GM21367 (cell line): ENCODE data around the gene CYP26C1.

ENCODE experiments used
- ATAC-seq: cut with Tn5 transposase; IDR thresholded peaks from one replicate; pipeline ENCODE4 v1.9.1; 2021; ENCODE audit not compliant: unreplicated experiment

CYP26C1 gene

DNA sequence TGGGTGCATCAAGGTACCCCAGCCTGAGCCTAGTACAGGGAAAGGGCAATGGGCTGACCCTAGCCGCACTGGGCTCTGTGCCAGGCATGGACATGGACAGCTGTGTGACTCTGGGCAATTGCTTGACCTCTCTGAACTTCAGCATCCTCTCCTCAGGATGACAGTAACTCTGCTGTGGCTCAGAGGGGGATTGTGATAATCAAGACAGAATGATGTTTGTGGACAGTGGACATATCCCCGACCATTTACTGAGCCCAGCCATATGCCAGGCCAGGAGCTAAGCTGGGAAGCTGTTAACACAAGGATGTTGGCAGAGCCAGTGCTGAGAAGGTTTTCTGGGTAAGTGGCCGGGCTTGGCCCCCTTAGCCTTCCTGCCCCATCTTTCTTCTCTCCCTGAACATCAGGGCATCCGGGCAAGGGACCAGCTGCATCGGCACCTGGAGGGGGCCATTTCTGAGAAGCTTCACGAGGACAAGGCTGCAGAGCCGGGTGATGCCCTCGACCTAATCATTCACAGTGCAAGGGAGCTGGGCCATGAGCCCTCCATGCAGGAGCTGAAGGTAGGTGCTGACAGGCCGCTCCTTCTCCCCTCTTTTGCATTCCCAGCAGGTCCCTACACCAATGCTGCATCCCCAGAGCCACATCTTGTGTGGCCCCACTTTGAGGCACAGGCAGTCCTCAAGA, 3.5 kb downstream of the CYP26C1 start:
- ATAC-seq: no peak

DNA sequence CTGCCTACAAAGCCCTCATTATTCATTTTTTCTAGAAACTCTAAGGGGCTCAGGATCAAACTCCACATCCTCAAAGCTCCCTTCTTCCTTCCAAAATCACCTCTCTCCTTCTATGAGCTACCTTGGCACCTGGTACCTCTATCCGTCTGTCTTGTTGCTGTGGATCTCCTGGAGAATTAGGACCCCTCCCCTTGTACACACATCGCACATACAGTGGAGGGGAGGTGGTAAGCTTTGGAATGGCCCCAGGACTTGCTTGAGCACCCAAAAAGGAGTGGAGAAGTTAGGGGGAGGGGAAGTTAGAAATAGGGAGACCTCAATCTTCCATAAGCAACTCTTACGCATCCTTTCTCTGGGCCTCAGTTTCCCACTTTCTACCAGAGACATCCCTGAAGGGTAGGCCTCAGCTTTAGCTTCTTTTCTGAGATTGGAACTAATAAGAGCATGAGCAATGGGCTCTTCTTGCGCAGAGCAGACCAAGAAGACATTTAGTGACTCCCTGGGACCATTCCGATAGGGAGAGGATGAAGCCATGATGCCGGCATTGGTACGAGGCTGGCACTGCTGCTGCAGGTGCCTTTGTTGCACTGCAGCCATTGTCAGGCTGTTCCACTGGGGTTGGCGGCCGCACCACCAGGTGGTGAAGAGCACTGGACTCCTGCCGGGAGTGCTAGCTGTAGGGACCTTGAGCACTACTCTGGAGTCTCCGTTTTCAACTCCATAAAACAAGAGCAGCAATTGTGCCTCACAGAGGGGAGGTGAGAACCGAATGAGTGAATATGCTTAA, 4.5 kb downstream of the CYP26C1 start:
- ATAC-seq: no peak

DNA sequence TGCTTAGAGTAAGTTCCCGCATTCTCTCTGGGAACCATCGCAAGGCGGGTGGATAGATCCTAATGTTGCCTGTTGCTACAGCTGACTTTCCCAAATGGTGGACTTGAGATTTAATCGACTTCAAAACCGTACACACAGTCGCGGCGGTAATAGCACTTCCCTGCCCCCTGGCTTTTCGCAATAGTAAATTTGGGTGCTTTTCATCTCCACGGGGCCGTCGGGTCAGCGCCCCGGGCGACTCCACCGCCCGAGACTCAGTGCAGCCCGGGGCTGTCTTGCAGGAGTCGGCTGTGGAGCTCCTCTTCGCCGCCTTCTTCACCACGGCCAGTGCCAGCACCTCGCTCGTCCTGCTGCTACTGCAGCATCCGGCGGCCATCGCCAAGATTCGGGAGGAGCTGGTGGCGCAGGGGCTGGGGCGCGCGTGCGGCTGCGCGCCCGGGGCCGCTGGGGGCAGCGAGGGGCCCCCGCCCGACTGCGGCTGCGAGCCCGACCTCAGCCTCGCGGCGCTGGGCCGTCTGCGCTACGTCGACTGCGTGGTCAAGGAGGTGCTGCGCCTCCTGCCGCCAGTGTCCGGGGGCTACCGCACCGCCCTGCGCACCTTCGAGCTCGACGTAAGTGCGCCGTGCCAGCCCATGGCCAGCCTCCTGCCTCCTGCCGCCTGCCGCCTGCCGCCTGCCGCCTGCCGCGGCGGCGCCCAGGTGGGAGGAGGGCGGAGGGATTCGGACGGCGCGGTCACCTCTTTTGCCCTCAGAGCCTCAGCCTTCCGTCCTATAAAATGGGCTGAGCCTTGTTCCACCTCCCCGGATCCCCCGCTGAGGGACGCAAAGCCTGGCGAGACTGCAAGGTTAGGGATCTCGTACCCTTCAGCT, 5.3 kb downstream of the CYP26C1 start:
- no peak for ATAC-seq

DNA sequence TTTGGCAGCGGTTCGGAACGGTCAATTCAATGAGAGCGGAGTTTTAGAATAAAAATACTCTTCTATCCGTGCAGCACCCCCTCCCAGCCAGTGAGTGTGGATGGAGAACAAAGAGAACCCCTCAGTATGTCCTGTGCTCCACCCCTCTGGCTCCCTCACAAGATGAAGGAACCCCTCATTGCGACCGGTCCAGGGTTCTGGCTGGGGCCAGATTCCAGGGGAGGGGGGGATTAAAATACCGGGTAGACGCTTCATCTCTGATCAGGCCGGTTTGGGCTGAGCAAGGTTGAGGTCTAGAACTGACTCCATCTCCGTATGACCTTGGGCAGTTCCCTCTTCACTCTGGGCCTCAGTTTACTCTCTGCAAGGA, 5.9 kb downstream of the CYP26C1 start:
- no peak for ATAC-seq

DNA sequence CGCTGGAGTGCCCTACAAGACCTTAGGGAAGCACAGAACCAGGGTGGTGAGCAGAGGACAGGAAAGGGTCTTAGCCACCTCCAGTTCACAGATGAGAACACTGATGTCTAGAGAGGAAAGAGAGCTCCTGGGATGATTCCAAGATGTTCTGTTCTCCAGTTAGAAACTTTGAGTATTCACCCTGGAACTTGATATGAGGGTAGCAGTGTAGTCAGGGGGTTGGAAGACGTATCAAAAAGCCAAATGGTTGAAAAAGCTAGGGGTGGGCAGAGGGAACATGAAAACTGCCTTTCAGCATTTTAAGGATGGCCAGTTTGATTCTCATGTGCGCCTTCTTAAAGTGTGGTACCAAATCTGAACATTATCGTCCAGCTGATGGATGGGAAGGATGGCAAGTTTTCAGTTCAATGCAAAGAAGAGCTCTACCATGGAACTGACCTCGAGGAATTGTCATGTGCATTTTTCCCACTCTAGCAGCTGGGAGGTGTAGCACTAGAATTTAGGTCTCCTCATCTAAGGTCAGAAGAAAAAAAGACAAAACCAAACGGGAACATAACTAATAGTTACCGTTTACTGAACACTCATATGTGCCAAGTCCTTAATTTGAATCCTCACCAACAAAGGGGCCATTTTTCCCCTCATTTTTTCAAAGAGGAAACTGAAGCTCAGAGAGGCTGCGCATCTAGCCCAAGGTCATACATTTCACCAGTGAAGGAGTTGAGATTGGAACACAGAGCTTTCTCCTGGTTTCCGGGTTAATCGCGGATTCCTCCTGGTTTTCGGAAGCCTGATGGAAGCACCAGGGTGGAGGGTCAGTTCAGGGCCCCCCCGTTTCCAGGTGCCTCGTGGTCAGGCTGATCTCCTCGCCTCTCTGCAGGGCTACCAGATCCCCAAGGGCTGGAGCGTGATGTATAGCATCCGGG, 7.1 kb downstream of the CYP26C1 start:
- no peak for ATAC-seq

DNA sequence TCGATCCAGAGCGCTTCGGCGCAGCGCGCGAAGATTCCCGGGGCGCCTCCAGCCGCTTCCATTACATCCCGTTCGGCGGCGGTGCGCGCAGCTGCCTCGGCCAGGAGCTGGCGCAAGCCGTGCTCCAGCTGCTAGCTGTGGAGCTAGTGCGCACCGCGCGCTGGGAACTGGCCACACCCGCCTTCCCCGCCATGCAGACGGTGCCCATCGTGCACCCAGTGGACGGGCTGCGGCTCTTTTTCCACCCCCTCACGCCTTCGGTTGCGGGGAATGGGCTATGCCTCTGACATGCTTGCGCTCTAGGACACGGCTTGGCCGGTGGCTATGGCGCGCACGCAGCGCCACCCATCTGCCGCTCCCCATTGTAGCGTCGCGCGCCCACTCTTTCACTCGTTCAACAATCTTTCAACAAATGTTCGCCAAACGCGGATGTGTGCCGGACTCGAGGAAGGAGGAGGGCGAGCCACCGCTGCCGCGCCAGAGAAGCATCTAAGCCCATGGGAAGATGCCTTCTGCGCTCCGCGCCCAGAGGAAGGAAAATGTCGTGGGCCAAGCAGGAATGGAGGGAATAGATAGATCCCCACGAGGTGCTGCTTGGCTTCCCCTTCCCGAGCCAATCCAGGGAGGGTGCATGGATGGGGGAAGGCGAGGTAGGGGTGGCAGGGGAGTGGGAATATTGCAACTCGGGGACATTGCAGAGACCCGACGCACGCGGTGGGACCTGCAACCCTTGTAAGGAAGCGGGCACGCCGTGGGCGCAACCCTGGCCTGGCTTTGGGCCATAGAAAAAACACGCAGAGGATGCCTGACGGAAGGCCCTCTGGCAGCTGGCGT, 8.0 kb downstream of the CYP26C1 start:
- no peak for ATAC-seq

DNA sequence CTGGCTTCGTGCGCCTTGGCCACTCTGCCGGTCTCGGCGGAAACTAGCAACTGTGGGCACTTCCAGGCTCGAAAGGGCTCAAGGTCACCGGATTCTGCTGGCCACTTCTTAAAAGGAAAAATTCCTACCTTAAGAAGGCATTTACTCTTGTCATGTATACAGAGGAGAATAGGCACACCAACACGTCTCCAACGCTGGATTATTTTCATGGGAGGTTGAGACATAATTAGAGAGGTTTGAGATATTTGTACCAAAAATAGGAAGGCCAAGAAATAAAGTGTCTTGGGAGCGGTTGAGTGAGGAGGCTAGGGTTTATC, 8.6 kb downstream of the CYP26C1 start:
- no peak for ATAC-seq

DNA sequence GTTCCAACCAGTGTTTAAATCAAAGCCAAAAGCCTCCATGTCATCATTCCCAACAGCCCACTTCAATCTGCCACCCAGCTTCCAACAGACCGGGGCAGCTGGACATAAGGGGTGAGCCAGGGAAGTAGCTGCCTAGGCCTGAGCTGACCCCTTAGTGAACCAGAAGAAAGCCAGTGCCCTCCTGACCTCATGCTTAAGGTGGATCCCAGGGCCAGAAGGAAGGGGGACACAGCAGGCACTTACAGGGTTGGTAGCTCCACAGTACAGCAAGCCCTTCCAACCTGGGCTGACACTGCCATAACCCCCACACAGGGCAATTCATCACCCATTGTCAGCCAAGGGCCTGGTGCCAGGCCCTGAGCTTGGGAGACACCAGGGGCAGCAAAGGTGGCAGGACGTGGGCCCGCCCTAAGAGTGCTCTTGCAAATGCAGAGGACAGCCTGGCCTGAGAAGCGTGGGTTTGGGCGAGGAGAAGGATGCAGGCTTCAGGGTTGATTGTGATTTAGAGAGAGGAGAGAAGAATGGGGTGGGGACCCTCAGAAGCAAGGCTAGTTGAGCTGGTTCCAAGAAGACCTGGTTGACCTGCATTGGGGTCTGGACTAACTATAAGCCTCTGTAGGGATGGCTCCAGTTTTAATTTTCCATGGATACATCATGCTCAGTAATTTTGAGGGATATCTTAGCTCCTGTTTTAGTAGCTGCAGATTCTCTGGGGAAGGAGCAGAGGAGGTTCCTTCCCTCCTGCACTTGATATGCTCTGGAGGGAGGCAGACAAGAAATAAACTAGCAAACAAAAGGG, 10.0 kb downstream of the CYP26C1 start:
- ATAC-seq: no peak

DNA sequence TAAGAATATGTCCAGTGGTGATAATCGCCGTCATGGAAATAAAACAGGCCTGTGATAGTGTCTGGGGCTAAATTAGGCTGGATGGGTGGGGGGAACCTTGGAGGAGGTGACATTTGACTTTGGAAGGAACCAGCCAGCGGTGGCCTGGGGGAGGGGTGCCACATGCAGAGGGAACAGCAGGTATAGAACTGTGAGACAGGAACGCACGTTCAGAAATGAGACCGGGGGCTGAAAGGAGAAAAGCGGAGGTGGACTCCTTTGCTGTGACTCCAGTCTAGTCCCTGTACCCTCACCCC, 10.5 kb downstream of the CYP26C1 start:
- no peak for ATAC-seq

DNA sequence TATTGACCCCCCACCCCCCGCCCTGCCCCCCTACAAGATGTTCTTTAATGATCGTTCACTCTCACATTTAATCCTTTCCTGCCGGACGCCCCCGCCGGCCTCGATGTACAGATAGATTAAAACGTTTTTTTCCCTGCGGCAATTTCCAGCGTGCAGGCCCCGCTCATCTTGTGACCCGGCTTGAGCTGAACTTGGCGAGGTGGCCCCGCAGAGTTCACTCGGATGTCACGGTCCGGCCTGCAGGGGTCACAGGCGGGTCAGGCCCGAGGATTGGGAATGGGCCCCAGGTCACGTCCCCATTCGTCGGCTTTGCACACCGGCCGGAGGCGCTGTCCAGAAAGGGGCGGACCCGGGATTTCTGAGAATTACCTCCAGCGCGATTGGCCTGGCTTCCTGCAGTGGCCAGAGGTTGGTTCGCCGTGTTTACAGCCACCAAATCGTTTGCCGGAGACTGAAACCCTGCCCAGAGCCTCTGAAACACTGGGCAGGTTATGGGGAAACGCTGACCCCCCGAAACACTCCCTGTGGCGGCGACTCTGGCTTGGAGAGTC, 11.2 kb downstream of the CYP26C1 start:
- ATAC-seq: no peak

DNA sequence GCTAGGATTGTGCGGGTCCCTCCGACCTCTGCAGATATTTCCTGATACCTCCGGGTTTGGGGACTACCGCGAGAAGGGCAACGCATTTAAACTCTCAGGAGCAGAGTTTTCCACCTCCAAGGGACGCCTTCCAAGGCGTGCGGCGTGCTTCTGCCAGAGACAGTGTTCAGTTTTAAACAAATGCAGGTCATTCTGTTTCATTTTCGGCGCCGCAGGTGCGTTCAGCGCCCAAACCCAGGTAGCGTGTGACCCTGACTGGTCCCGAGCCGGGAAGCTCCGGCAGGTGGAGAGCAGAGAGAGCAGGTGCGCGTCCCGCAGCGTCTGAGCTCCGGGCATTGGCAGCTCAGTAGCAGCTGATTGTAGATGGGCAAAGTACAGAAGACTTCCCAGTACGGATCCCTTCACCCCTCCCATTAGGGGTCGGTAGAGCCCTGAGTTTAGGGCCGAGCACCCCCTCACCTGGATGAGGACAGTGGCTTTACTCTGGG, 11.7 kb downstream of the CYP26C1 start:
- no peak for ATAC-seq

DNA sequence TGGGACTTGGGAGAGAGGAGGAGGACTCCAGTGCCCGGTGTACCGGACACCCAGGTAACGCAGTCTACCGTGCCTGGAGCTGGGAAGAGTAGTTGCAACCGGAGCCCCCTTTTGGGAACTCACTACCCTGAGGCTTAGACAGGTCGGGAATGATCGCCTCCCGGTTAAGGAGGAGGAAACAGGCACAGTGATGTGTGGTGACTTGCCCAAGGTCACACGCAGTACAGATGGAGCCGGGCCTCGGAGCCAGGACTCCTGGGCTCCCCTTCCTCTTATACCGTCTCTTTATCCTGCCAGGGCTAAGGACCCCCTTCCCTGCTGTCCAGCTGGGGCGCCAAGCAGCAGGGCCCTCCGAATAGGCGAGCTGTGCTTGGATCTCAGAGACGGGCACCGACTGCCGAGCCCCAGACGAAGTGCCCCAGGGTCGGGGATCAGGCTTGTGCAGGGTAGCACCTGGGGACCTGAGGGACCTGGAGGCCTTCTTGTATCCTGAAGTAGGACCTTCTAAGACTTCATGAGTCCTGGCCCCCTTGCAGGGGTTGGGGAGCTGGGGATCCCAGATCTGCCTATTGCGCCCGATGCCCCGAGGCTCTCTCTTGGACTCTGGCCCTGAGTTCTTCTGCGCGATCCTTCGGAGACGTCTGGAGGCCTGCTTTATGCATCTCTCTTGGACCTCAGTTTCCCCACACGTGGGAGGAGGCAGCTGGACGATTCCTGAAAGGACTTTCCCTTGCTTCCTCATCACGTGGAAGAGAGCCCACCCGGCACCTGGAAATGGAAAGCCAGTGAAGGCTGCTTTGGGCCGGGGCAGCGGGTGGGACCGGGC, 12.3 kb downstream of the CYP26C1 start:
- no peak for ATAC-seq

DNA sequence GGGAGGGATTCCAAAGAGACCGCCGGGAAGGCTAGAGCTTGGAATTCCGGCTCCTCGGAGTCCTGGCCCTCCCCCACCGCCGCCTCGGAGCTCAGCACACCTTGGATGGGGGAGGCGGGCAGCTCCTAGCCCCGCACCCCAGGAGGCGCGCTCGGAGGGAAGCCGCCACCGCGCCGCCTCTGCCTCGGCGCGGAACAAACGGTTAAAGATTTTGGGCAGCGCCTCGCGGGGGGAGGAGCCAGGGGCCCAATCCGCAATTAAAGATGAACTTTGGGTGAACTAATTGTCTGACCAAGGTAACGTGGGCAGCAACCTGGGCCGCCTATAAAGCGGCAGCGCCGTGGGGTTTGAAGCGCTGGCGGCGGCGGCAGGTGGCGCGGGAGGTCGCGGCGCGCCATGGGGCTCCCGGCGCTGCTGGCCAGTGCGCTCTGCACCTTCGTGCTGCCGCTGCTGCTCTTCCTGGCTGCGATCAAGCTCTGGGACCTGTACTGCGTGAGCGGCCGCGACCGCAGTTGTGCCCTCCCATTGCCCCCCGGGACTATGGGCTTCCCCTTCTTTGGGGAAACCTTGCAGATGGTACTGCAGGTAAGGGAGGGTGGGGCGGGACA, 13.0 kb downstream of the CYP26C1 start, which contains the start of gene CYP26A1:
Gene CYP26A1 (plus strand): TSS at position 355 of the 608 bp plus-strand sequence. CDS start 42 bp downstream, at position 397.
- no peak for ATAC-seq

DNA sequence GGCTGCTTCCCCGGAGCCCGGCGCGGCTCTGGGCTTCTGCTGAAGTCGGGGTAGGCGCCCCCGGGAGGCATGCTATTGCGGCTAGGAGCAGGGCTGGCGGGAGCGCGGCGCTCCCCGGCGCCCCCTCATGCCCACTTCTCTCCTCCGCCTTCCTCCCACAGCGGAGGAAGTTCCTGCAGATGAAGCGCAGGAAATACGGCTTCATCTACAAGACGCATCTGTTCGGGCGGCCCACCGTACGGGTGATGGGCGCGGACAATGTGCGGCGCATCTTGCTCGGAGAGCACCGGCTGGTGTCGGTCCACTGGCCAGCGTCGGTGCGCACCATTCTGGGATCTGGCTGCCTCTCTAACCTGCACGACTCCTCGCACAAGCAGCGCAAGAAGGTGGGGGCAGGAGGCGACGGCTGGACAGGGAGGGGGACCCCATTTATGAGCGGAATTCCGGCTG, 13.6 kb downstream of the CYP26C1 start:
- no peak for ATAC-seq

DNA sequence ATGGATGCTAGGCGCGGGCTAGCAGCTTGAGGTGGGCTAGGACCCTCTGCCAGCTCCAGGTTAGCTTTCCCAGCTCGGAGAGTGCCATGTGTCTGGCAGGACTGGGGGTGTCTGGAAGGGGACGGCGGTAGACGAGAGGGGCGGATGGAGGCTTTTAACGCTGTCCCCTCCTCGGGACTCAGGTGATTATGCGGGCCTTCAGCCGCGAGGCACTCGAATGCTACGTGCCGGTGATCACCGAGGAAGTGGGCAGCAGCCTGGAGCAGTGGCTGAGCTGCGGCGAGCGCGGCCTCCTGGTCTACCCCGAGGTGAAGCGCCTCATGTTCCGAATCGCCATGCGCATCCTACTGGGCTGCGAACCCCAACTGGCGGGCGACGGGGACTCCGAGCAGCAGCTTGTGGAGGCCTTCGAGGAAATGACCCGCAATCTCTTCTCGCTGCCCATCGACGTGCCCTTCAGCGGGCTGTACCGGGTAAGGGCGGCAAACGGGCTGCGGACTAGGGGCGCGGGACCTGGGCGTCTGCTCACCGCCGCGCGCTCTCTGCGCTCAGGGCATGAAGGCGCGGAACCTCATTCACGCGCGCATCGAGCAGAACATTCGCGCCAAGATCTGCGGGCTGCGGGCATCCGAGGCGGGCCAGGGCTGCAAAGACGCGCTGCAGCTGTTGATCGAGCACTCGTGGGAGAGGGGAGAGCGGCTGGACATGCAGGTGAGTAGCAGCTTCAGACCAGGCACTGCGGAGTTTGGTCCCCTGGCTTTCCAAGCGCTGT, 14.2 kb downstream of the CYP26C1 start:
- ATAC-seq: no peak

DNA sequence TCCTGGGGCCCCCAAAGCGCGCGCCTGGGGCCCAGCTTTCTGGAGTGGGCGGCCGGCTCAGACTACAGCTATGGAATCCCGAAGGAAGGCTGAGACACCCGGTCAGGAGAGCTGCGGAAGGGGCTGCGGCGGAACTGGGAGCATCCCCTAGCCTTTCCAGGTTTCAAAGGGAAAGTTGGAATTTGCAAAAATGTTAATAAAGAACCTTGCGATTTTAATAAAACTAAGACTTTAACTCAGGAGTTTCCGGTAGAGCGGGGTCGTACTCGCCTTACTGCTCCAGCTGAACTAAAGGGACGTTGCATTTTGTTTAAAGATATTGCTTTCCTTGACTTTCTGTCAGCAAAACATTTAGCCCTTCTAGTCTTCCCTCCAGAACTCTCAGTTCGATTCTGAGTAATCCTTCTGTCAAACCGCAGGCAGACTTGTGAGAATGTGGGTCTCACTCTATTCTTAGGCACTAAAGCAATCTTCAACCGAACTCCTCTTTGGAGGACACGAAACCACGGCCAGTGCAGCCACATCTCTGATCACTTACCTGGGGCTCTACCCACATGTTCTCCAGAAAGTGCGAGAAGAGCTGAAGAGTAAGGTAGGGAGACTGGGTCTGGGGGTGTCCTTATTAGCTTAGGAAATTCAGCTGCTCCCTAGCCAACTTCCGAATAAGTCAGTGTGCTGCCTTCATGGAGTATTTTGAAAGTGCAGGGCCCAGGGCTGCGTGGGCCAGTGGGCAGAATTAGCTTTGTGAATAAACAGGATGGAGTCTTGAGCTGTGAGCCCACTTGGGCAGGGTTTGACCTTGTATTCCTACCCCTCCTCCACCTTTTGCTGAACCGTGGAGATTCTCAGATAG, 15.0 kb downstream of the CYP26C1 start:
- ATAC-seq: no peak
